SK-N-SH (cell line): ENCODE results near the gene NUMA1. TPM values are rescaled to one million over a fixed set of nuclear protein-coding genes. Genes with fewer than 3 reads are reported as not detected.

Experiments
- CTCF ChIA-PET: fragments of 300-600, 350-600 bp; formaldehyde crosslinking; extraction: SDS; loops from one replicate; lab custom pipeline; 2021; lab: Yijun Ruan, JAX
- POLR2A ChIA-PET: fragments of 350-600 bp; sonication (Branson Sonifier 250); formaldehyde crosslinking; extraction: SDS; loops from one replicate; lab custom pipeline; 2020; ENCODE audit warnings: antibody characterized with exemption, inconsistent platforms; lab: Yijun Ruan, JAX
- DNase-seq: peaks from one replicate; pipeline ENCODE4 v3.0.0; 2012
- H2AFZ ChIP-seq: fragments of 200-600 bp; sonication (generic); 2 replicates; pipeline ENCODE4 v1.8.1; 2016; ENCODE audit warnings: antibody characterized with exemption, mild to moderate bottlenecking, low read depth
- H3F3A ChIP-seq: fragments of 200-600 bp; sonication (generic); replicated peaks from 2 replicates; pipeline ENCODE3; 2016; ENCODE audit warnings: antibody characterized with exemption, mild to moderate bottlenecking; ENCODE audit not compliant: insufficient read depth
- H3K27ac ChIP-seq, 2 experiments: fragments of 200-500 bp in 1 of 2; fragments of 200-600 bp in 1 of 2; sonication (Bioruptor generic) in 1 of 2; sonication (generic), shearing (Covaris generic) in 1 of 2; 2 replicates each; pipeline versions ENCODE4 v1.5.1 to v1.6.1; 2014 to 2016; ENCODE audit warnings: low read depth in 2 of 2, inconsistent platforms in 1 of 2, low read length in 1 of 2, mild to moderate bottlenecking in 1 of 2, mixed read lengths in 1 of 2
- H3K27me3 ChIP-seq: fragments of 200-600 bp; sonication (generic), shearing (Covaris generic); 2 replicates; pipeline ENCODE4 v1.6.1; 2016; ENCODE audit warnings: mixed run types; ENCODE audit not compliant: insufficient read depth
- H3K36me3 ChIP-seq, 2 experiments: fragments of 200-500 bp in 1 of 2; fragments of 200-600 bp in 1 of 2; sonication (Bioruptor generic) in 1 of 2; sonication (generic) in 1 of 2; replicated peaks in 1 of 2; 2 replicates each; pipeline versions ENCODE3 to v1.5.1; 2014 to 2016; ENCODE audit warnings: low read length in 1 of 2, mild to moderate bottlenecking in 1 of 2; ENCODE audit not compliant: insufficient read depth in 2 of 2, control insufficient read depth in 1 of 2
- H3K4me1 ChIP-seq, 2 experiments: fragments of 200-500 bp in 1 of 2; fragments of 200-600 bp in 1 of 2; sonication (Bioruptor generic) in 1 of 2; sonication (generic), shearing (Covaris generic) in 1 of 2; 2 replicates each; pipeline versions ENCODE4 v1.5.1 to v1.6.1; 2014 to 2016; ENCODE audit warnings: low read depth in 1 of 2, low read length in 1 of 2, mixed run types in 1 of 2; ENCODE audit not compliant: insufficient read depth in 2 of 2, control insufficient read depth in 1 of 2
- H3K4me2 ChIP-seq: fragments of 200-600 bp; sonication (generic), shearing (Covaris generic); 2 replicates; pipeline ENCODE4 v1.6.1; 2017; ENCODE audit warnings: mixed run types
- H3K4me3 ChIP-seq, 2 experiments: fragments of 200-500 bp in 1 of 2; fragments of 200-600 bp in 1 of 2; sonication (Bioruptor generic) in 1 of 2; sonication (generic), shearing (Covaris generic) in 1 of 2; 2 replicates each; pipeline versions ENCODE4 v1.5.1 to v1.8.1; 2014 to 2016; ENCODE audit warnings: low read depth in 2 of 2, inconsistent platforms in 1 of 2, low read length in 1 of 2, mild to moderate bottlenecking in 1 of 2, mixed read lengths in 1 of 2, moderate library complexity in 1 of 2
- H3K79me2 ChIP-seq: fragments of 200-600 bp; sonication (generic); 2 replicates; pipeline ENCODE4 v1.8.1; 2017; ENCODE audit warnings: mild to moderate bottlenecking; ENCODE audit not compliant: insufficient read depth
- H3K9ac ChIP-seq: fragments of 200-600 bp; sonication (generic); 2 replicates; pipeline ENCODE4 v1.6.1; 2017; ENCODE audit warnings: mixed run types
- H3K9me2 ChIP-seq: fragments of 200-600 bp; sonication (generic); 2 replicates; pipeline ENCODE4 v1.6.1; 2017; ENCODE audit warnings: mixed run types
- H3K9me3 ChIP-seq: fragments of 200-600 bp; sonication (generic); 2 replicates; pipeline ENCODE4 v1.6.1; 2017; ENCODE audit warnings: mixed run types, mild to moderate bottlenecking, moderate library complexity
- H4K20me1 ChIP-seq: fragments of 200-600 bp; sonication (generic); 2 replicates; pipeline ENCODE4 v1.6.1; 2017; ENCODE audit warnings: mild to moderate bottlenecking, mixed run types; ENCODE audit not compliant: insufficient read depth
- CHD2 ChIP-seq: fragments of 150-350 bp; IDR thresholded peaks from 2 replicates; pipeline ENCODE4 v1.6.1; 2018; ENCODE audit warnings: low read length; ENCODE audit not compliant: partially characterized antibody
- EP300 ChIP-seq, 2 experiments: IDR thresholded peaks; 2 replicates each; pipeline versions ENCODE4 v1.4.0 to v1.6.1; 2012; ENCODE audit warnings: borderline replicate concordance in 1 of 2, low read depth in 1 of 2, low read length in 1 of 2
- EZH2phosphoT487 ChIP-seq: fragments of 200-600 bp; sonication (generic); IDR thresholded peaks from 2 replicates; pipeline ENCODE4 v1.6.1; 2017; ENCODE audit warnings: low read depth, mixed run types, mild to moderate bottlenecking, antibody characterized with exemption, moderate library complexity, borderline replicate concordance
- MEF2A ChIP-seq: IDR thresholded peaks from 2 replicates; pipeline ENCODE4 v1.4.0; 2012; ENCODE audit warnings: low read depth, borderline replicate concordance
- NFIC ChIP-seq: IDR thresholded peaks from 2 replicates; pipeline ENCODE4 v1.4.0; 2012; ENCODE audit warnings: borderline replicate concordance
- NRF1 ChIP-seq: IDR thresholded peaks from 2 replicates; pipeline ENCODE4 v1.6.1; 2012; ENCODE audit warnings: low read depth, mild to moderate bottlenecking, low read length
- POLR2AphosphoS5 ChIP-seq: IDR thresholded peaks from 2 replicates; pipeline ENCODE4 v1.6.1; 2012; ENCODE audit warnings: low read depth, low read length
- SIN3A ChIP-seq: IDR thresholded peaks from 2 replicates; pipeline ENCODE4 v1.6.1; 2012; ENCODE audit warnings: low read depth, mild to moderate bottlenecking, low read length, moderate library complexity, borderline replicate concordance
- TAF1 ChIP-seq: IDR thresholded peaks from 2 replicates; pipeline ENCODE4 v1.6.1; 2012; ENCODE audit warnings: low read depth, mild to moderate bottlenecking, low read length, moderate library complexity, borderline replicate concordance
- TEAD4 ChIP-seq: IDR thresholded peaks from 2 replicates; pipeline ENCODE4 v1.4.0; 2012; ENCODE audit warnings: mild to moderate bottlenecking, borderline replicate concordance; ENCODE audit not compliant: insufficient read depth
- YY1 ChIP-seq: IDR thresholded peaks from 2 replicates; pipeline ENCODE4 v1.4.0; 2012; ENCODE audit warnings: low read depth, mild to moderate bottlenecking
- whole genome bisulfite sequencing: methylation state at CpG from one replicate; pipeline ENCODE4 v1.1.6; 2017; ENCODE audit warnings: low lambda C conversion rate; 5-methylcytosine and 5-hydroxymethylcytosine counted together
- polyA plus RNA-seq, 3 experiments: library from polyadenylated mRNA; depleted of rRNA; stranded (reverse); fragments of >200 nt; gene quantifications; 2 replicates each; pipeline ENCODE4 v1.2.3, GENCODE V29; 2012
- TF ChIP-seq, protein P1 (sequence below): fragments of 150-350 bp; IDR thresholded peaks from 2 replicates; pipeline ENCODE4 v1.6.1; 2016; ENCODE audit warnings: mild to moderate bottlenecking, low read depth, low read length
- TF ChIP-seq, protein P2 (sequence below): IDR thresholded peaks from 2 replicates; pipeline ENCODE4 v1.4.0; 2012; ENCODE audit warnings: low read depth, borderline replicate concordance
- TF ChIP-seq, protein P3 (sequence below): fragments of 150-350 bp; IDR thresholded peaks from 2 replicates; pipeline ENCODE4 v1.6.1; 2017; ENCODE audit warnings: antibody characterized with exemption, low read length, low read depth, borderline replicate concordance

The NUMA1 gene
- polyA plus RNA-seq, 1 of the 3 experiments (the other 2 are of a cell fraction), result 111 TPM

DNA sequence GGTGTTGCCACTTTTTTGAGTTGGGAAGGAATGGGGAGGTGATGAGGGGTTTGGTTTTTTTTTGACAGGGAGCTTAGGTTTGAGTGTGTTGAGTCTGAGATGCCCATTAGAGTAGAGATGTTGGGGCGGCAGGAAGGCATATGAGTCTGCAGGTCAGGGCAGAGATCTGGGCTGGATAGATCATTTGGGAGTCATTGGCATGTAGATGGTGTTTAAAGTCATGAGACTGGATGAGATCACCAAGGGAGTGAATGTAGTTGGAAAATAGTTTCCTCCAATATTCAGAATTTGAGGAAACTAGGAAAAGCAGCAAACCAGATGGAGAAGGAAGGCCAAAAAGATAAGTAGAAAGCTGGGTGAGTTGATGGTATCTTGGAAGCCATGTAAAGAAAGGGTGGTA lies 34.2 kb upstream of the NUMA1 start:
- Histone ChIP-seq H2AFZ (no peak overlapping the region), H3K27me3 (no peaks in the 10 kb centered on the region), H3K27ac (no peak overlapping the region), H3K9me3 (no peaks in the 10 kb centered on the region), H4K20me1 (no peaks in the 10 kb centered on the region), H3K79me2 (no peaks in the 10 kb centered on the region), H3K4me2 (no peak overlapping the region), H3K36me3 (peaks cover 0 to 5% of the 10 kb centered on the region in 2 experiments), H3K4me1 (peaks cover 6 to 16% of the 10 kb centered on the region in 2 experiments; a peak in 3 of 4 replicates), H3F3A (peaks cover 3% of the 10 kb centered on the region), H3K4me3 (no peak overlapping the region), H3K9ac (no peak overlapping the region), H3K9me2 (no peaks in the 10 kb centered on the region)
- ChIA-PET CTCF (interaction anchor here (2.0 to 3.1 kb wide), 2 partner anchors 29 to 90 kb away, joined by 6 to 11 read pairs; no protein-coding TSS in a partner anchor), POLR2A (no interaction called here)
- WGBS, result 94% methylated on average over 1 of the region's 1 CpG
- TF ChIP-seq YY1, result no peak
- no peak for TF ChIP-seq POLR2AphosphoS5
- TF ChIP-seq EZH2phosphoT487, result no peak
- no peak for TF ChIP-seq TEAD4
- TF ChIP-seq NRF1, result no peak
- no peak for TF ChIP-seq SIN3A
- no peak for TF ChIP-seq MEF2A
- TF ChIP-seq EP300 (IDR thresholded peaks at IDR 0.05; ENCODE audit: borderline replicate concordance in 1 of 2, low read depth in 1 of 2, low read length in 1 of 2), result no peak
- TF ChIP-seq TAF1, result no peak
- TF ChIP-seq, protein P1, sequence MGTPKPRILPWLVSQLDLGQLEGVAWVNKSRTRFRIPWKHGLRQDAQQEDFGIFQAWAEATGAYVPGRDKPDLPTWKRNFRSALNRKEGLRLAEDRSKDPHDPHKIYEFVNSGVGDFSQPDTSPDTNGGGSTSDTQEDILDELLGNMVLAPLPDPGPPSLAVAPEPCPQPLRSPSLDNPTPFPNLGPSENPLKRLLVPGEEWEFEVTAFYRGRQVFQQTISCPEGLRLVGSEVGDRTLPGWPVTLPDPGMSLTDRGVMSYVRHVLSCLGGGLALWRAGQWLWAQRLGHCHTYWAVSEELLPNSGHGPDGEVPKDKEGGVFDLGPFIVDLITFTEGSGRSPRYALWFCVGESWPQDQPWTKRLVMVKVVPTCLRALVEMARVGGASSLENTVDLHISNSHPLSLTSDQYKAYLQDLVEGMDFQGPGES, result no peak
- TF ChIP-seq NFIC, result no peak
- TF ChIP-seq, protein P2, sequence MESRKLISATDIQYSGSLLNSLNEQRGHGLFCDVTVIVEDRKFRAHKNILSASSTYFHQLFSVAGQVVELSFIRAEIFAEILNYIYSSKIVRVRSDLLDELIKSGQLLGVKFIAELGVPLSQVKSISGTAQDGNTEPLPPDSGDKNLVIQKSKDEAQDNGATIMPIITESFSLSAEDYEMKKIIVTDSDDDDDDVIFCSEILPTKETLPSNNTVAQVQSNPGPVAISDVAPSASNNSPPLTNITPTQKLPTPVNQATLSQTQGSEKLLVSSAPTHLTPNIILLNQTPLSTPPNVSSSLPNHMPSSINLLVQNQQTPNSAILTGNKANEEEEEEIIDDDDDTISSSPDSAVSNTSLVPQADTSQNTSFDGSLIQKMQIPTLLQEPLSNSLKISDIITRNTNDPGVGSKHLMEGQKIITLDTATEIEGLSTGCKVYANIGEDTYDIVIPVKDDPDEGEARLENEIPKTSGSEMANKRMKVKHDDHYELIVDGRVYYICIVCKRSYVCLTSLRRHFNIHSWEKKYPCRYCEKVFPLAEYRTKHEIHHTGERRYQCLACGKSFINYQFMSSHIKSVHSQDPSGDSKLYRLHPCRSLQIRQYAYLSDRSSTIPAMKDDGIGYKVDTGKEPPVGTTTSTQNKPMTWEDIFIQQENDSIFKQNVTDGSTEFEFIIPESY, result no peak
- TF ChIP-seq, protein P3, sequence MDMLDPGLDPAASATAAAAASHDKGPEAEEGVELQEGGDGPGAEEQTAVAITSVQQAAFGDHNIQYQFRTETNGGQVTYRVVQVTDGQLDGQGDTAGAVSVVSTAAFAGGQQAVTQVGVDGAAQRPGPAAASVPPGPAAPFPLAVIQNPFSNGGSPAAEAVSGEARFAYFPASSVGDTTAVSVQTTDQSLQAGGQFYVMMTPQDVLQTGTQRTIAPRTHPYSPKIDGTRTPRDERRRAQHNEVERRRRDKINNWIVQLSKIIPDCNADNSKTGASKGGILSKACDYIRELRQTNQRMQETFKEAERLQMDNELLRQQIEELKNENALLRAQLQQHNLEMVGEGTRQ, result no peak
- TF ChIP-seq CHD2, result no peak
- no peak for DNase-seq
